DMS53 treated with DMSO at 0.1 percent for 48 hours (cell line): ENCODE measurements around the gene DGUOK.
"Not testable (repeated sequence)": the region's sequence is repeated elsewhere in the genome, so short reads cannot be mapped to it uniquely, and the experiment has no call there.

Experiments used
- DNase-seq: peaks from one replicate; lab custom pipeline; 2025; ENCODE audit not compliant: unreplicated experiment; lab: John Stamatoyannopoulos, UW

Gene DGUOK

DNA sequence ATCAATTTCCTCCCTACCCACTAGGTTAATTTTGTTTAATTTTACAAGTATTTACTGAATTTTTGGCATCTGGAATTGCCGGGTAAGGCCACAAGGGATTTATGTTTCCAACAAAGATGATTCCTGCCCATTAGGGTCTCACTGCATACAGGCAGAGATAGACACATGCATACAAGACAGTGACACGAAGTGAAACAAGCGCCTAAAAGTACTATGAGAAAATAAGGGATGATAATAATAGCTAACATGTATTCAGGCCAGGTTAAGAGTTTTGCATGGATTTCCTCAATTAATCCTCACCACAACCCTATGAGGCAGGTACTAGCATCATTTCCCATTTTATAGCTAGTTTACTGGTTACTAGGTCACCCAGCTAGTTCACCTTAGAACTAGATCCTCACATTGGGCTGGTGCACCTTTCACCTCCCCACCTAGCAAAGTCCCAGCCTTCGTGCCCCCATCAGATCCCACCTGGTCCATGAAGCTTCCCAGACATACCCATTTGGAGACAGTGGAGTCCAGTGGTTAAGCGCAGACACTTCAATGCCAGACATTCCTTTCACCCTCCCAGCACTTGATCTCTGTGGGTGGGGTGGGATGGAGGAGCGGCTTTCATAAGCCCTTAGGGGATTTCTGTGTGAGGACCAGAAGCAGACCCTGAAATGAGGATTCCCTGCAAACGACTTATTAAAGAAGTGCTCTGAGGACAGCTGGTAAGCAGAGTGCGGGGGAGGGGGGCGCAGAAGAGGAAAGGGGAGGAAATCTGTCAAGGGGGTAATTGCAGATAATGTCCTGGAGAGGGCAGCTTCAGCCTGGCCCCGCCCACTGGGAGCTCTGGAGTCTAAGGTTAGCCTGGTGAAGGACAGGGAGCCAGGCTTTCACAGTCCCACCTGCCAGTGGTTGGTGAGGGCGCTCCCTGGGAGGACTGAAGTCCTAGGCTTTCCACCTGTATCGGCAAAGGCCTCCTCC lies 5.8 kb upstream of the DGUOK start:
- DNase-seq = peak; percentile 32

GRCh38 chr2:73921581-73921980 lies 5.1 kb upstream of the DGUOK start:
- no peak for DNase-seq

DNA sequence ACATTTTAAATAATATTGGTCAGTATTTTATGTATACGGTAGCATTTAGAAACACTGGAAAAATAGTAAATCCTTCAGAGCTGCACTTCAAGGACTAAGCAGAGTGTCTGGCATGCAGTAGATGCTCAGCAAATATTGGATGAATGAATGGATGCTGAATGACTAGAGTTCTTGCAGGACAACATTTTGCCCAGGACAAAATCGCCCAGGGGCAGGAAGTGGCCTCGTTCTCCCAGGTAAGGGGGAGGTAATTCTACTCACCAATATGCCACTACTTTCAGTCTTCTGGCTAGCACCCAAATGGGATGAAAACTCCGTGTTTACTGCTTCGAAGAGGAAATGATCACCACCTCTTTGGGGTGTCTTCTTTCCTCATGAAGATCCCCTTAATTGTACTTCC lies 4.0 kb upstream of the DGUOK start:
- no peak for DNase-seq

DNA sequence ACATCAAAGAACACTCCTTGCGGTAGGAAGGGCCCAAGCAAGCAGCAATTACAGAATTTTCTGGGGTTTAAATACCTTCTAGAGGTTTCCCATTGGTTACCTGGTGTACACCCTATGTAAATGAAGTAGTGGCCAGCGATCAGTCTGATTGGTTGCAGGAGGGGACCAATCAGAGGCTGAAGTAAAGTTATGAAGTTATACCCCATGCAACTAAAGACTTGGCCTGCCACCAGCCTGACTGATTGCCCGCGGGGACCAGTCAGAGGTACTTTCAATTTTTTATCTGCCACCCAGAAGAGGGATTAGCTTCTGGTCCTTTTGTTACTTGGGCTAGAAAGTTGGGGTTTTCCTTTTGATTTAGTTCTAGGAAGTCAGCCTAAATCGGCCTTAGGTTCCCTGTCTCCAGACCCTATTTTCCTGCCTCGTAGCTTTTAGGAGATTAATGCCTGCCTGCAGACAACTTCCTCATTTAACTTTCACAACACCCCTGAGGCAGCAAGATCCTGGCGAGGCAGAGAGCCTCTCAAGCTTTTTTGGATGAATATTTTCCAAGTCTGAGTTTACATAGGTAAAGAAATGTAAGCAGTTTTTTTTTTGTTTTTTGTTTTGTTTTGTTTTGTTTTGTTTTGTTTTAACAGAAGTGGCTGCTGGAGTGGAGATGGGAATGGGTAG lies 1.5 kb upstream of the DGUOK start:
- no peak for DNase-seq

DNA sequence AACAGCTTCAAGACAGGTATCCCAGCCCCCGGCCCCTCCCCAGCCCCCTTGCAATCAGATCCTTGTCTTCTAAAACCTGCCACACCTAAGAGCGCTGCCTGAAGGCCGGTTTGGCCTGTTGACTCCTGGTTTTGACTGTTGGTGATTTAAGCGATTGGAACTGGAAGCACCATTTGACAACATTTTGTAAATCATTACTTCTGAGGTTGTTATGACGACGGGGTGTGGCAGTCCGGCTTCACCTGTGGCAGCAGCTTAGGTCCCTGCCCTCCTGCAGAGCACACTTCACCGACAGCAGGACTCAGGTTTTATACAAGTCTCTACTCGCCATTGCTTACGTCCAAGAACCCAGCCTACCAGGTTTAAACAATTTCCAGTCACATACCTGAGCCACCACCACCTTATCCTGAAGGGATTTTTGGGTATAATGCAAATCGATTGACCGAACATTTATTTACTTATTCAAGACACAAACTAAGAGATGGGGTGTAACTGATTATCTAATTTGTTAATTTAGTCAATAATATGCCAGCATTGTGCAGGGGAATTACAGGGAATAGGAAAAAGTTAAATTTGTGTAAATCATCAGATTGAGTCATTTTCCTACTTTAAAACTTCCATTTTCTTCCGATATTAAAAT lies 707 bp upstream of the DGUOK start:
- no peak for DNase-seq

DNA sequence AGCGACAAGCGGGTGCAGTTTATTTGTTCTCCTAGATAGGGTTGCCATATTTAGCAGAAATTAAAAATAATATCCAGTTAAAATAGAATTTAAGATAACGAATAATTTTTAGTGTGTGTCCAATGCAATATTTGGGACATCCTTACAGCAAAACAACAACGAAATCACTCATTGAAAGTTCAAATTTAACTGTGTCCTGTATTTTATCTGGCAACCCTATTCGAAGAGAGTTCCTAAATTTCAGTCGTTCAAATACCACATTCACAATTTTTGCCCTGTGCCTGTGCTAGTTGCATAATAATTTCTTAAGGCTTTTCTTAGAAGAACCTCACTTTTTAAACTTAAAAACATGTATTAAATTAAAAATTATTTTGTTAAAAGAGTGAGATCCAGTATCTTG lies 664 bp downstream of the DGUOK start:
- DNase-seq = no peak

DNA sequence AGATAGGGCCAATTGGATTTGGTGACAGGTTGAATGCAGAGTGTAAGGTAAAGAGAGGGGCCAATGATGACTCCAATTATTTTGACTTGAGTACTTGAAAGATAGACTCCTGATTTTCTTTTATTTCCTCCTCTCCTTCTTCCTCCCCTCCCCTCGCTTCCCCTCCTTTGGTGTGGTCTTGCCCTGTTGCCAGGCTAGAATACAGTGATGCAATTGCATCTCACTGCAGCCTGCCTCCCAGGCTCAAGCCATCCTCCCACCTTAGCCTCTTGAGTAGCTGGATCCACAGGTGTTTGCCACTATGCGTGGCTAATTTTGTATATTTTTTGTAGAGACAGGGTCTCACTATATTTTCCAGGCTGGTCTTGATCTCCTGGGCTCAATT lies 2.3 kb downstream of the DGUOK start:
- no peak for DNase-seq

DNA sequence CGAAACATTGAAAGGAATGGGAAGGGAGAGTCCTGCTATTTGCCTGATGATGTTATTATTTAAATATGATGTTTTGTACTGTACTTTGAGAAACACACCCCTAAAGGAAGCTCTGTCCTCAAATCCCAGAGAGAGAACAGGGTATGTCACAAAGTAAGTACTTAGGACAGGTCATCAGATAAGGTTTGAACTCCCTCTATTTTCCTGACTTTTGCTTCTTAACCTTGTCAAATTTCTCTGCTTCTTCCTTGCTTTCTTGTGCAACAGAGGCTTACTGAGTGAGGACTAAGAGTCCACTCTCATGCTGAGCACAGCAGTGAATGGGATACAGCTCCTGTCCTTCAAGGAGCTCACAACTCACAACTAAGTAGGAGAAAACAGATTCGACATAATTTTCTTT lies 3.7 kb downstream of the DGUOK start:
- DNase-seq = no peak

GRCh38 chr2:73931531-73932500 lies 5.1 kb downstream of the DGUOK start:
- DNase-seq = no peak

DNA sequence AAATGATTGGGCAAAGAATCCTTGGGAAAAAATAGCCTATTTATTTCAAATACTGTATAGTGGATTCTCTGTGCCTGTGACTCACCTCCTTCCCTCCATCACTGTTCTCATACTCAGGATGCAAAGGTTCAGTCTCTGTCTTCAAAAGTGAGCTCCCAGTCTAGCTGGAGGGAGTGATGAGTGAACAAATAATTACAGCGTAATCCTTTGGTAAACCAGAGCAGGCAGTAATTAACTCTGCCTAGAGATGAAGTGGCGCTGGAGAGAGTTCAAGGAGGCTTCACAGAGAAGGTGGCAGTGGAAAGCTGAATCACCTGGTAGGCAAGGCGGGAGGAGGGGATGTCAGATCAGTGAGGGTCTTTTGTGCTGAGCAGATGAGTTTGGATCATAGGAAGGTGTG lies 6.5 kb downstream of the DGUOK start:
- no peak for DNase-seq

GRCh38 chr2:73935641-73936040 lies 9.0 kb downstream of the DGUOK start:
- no peak for DNase-seq

- no peak for DNase-seq
These were observed 10.6 kb downstream of the DGUOK start for GRCh38 chr2:73937103-73937885.

DNA sequence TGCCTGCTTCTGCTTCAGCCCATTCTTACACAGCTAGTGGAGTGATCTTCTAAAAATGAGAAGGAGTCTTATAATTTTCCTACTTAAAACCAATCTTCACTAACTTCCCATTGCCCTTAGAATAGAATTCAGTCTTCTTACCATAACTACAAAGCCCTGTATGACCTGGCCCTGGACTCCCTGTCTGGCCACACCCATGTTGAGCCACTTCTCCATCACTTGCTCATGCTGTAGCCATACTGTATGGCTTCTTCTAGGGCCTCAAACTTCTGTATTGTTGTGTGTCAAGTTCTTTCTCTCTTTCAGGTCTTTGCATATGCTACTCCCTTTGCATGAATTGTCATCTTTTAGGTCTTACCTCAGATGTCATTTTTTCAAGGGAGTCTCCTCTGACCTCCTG lies 11.2 kb downstream of the DGUOK start:
- DNase-seq = no peak

GRCh38 chr2:73938718-73939352 lies 12.2 kb downstream of the DGUOK start:
- no peak for DNase-seq

GRCh38 chr2:73939419-73939818 lies 12.7 kb downstream of the DGUOK start:
- no peak for DNase-seq

- not testable (repeated sequence) for DNase-seq
These were observed 13.4 kb downstream of the DGUOK start for GRCh38 chr2:73940066-73940465.

DNA sequence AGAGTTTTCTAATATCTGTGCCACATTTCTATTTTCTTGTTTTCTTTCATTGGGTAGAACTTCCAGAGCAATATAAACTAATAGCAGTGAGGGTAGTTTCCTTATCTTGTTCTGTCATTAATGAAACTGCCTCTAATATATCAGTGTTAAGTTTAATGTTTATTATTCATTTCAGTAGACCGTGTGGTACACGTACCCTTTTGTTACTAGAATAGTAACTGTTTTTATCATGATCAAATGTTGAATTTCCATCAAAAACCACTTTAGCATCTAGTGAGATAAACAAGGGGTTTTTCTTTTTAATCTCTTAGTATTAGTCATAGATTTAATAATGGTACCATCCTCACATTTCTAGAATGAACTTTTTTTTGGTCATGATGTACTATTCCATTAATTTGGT lies 16.0 kb downstream of the DGUOK start:
- DNase-seq = no peak

GRCh38 chr2:73944714-73945113 lies 18.0 kb downstream of the DGUOK start:
- DNase-seq = no peak

GRCh38 chr2:73946215-73946614 lies 19.5 kb downstream of the DGUOK start:
- DNase-seq = no peak

DNA sequence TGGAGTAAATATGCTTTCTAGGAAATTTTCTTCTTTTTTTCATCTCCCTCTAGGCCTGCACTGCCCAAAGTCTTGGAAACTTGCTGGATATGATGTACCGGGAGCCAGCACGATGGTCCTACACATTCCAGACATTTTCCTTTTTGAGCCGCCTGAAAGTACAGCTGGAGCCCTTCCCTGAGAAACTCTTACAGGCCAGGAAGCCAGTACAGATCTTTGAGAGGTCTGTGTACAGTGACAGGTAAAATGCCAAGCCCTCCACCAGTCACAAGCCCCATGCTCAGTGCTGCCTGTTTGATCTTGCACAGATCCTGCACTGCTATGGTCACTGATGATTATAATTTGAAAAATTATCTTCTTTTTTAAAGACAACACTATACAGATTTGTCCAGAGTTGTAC lies 20.0 kb downstream of the DGUOK start:
- DNase-seq = no peak
